Body of pancreas (tissue), 4 donors: ENCODE measurements around the gene OR6C68. TPM values are rescaled to one million over a fixed set of nuclear protein-coding genes. Genes with fewer than 3 reads are reported as not detected.
"Not testable (repeated sequence)": the region's sequence is repeated elsewhere in the genome, so short reads cannot be mapped to it uniquely, and the experiment has no call there.

ENCODE experiments used
- ATAC-seq: fragments of 150-250 bp; one replicate; pipeline ENCODE4 v1.9.1; 2016
- DNase-seq, 4 donors: peaks; one replicate each; pipeline ENCODE4 v3.0.0-alpha.2; 2019
- H3K27ac ChIP-seq, 4 donors: fragments of 200-600 bp; sonication (generic); 1 replicate in 3 of 4; 2 replicates in 1 of 4; pipeline versions ENCODE4 v1.5.1 to v1.6.1; 2016 to 2019; ENCODE audit warnings: mild to moderate bottlenecking in 1 of 4, mixed read lengths in 1 of 4, moderate library complexity in 1 of 4
- H3K27me3 ChIP-seq, 2 donors: fragments of 200-600 bp; sonication (generic); one replicate each; pipeline ENCODE4 v1.6.0; 2016; ENCODE audit warnings: mild to moderate bottlenecking in 1 of 2
- H3K36me3 ChIP-seq, 2 donors: fragments of 200-600 bp; sonication (generic); replicated peaks in 1 of 2; 2 replicates each; pipeline ENCODE4 v1.5.1; 2016; ENCODE audit warnings: low read depth in 2 of 2; ENCODE audit not compliant: insufficient read depth in 1 of 2
- H3K4me1 ChIP-seq: fragments of 200-600 bp; sonication (generic); one replicate; pipeline ENCODE4 v1.6.0; 2016
- H3K4me3 ChIP-seq, 2 donors: fragments of 200-600 bp; sonication (generic); 1 replicate in 1 of 2; 2 replicates in 1 of 2; pipeline ENCODE4 v1.5.1; 2016 to 2019
- H3K9me3 ChIP-seq, 3 donors: fragments of 200-600 bp; sonication (generic); 1 replicate in 2 of 3; 2 replicates in 1 of 3; pipeline ENCODE4 v1.5.1; 2016
- CTCF ChIP-seq, 7 experiments: fragments of 450-650 bp in 4 of 7; fragments of 200-600 bp in 3 of 7; sonication (generic) in 3 of 7; IDR thresholded peaks; one replicate each; pipeline ENCODE4 v1.5.1; 2016 to 2019; ENCODE audit warnings: antibody characterized with exemption in 7 of 7
- POLR2A ChIP-seq, 3 donors: fragments of 450-650 bp; IDR thresholded peaks; one replicate each; pipeline ENCODE4 v1.6.1; 2016; ENCODE audit warnings: antibody characterized with exemption in 3 of 3, mild to moderate bottlenecking in 2 of 3
- WGBS, 2 donors: methylation state at CpG; one replicate each; pipeline ENCODE4 v1.1.5; 2017; 5-methylcytosine and 5-hydroxymethylcytosine counted together
- intact Hi-C: fragments of 100-400 bp; cut with DNase I; formaldehyde crosslinking; loops from one replicate; pipeline ENCODE4 v1.15.1; 2023
- total RNA-seq, 2 donors: library from RNA; depleted of rRNA; stranded (reverse); fragments of >200 nt; gene quantifications; one replicate each; pipeline ENCODE4 v1.1.0, GENCODE V29; 2016

The OR6C68 gene
- total RNA-seq, 2 donors from 2014 or later = not detected

DNA sequence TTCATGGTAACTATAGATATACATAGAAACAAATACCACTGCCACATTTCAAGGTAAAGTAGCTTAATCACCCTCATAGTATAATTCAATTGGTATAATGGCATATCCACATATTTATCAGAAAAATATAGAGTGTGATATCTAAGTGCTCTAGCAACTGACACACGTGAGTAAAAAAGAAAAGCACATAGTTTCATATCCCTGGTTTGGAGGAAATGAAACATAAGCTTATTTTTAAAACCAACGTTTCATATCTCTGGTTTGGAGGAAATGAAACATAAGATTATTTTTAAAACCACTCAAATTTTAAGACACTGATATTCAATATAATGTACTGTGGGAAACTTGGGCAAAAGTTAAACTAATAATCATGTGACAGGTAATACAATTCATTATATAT, 24.3 kb upstream of the OR6C68 start:
- H3K27ac ChIP-seq = no peak overlapping the region
- no peak overlapping the region for H3K4me3 ChIP-seq
- no peaks in the 10 kb centered on the region for H3K36me3 ChIP-seq
- no peak for ATAC-seq
- no peaks in the 10 kb centered on the region for H3K4me1 ChIP-seq
- WGBS, 2 donors = 31 to 33% methylated on average over 2 of the region's 2 CpGs
- peaks cover 0 to 4% (median 0%) of the 10 kb centered on the region in 3 donors for H3K9me3 ChIP-seq
- intact Hi-C loops = no loop called here
- DNase-seq = no peak
- no peak for TF ChIP-seq CTCF (IDR thresholded peaks at IDR 0.05)
- no peak for TF ChIP-seq POLR2A (IDR thresholded peaks at IDR 0.05)
- H3K27me3 ChIP-seq = no peaks in the 10 kb centered on the region

DNA sequence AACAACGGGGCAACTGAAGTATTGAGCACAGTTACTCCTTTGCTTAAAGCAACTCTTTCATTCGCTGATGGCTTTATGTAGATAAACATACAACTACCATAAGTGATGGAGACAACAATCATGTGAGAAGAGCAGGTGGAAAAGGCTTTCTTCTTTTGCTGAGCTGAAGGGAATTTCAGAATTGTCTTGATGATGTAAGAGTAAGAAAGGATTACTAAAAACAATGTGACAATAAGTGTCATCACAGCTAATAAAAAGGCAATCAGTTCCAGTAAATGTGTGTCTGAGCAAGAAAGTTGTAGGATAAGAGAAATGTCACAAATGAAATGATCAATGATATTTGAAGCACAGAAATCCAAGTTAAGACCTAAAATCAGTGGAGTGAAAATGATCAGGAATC, 22.9 kb upstream of the OR6C68 start:
- Histone ChIP-seq H3K27me3 (no peaks in the 10 kb centered on the region), H3K36me3 (no peaks in the 10 kb centered on the region), H3K9me3 (peaks cover 0 to 4% (median 0%) of the 10 kb centered on the region in 3 donors), H3K4me1 (no peaks in the 10 kb centered on the region), H3K4me3 (no peak overlapping the region), H3K27ac (no peak overlapping the region)
- no peak for TF ChIP-seq CTCF (IDR thresholded peaks at IDR 0.05)
- no peak for TF ChIP-seq POLR2A (IDR thresholded peaks at IDR 0.05)
- ATAC-seq (no peak), DNase-seq (no peak)
- WGBS, 2 donors = 66 to 80% methylated on average over 2 of the region's 2 CpGs
- intact Hi-C loops = no loop called here

DNA sequence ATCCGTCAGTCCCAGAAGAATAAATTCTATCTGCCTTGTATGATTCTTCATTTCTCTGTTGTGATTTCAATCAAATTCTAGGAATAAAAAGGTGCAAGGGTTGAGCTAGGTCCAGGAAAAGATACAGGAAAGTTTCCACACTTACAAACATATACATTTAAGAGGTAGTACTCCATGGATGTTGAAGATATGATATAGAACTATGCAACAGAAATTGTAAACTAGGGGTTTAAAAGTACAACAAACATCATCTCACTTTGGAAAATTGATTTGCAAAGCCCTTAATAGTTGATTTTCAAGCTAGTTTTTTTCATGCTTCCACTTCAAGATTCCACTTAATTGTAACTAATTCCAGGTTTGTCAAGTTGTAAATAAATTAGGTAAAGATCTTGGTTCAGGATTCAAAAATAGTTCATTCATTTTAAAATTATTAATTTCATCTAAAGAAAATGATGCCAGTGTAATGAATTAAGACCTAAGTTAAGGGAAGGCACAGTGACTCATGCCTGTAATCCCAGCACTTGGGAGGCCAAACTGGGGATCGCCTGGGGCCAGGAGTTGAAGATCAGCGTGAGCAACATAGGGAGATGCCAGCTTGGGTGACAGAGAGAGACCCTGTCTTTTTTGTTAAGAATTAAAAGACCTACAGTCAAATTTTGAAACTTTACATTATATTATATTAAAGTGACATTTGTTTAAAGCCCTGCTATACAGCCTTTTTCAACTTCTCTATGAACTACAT, 21.9 kb upstream of the OR6C68 start, which contains the start of gene OR6C70:
TSS of gene OR6C70 (minus strand) at position 51 of the 742 bp plus-strand sequence. CDS start at position 51, 0 bp downstream.
- no peak within 1 kb of the TSS for H3K4me3 ChIP-seq
- H3K4me1 ChIP-seq = no peaks in the 10 kb centered on the region
- H3K27me3 ChIP-seq = no peaks in the 10 kb centered on the region
- WGBS, 2 donors = 90 to 91% methylated on average over 3 of the region's 3 CpGs
- no peaks in the 10 kb centered on the region for H3K9me3 ChIP-seq
- DNase-seq = no peak
- no peaks in the 10 kb centered on the region for H3K36me3 ChIP-seq
- ATAC-seq = no peak
- intact Hi-C loops = no loop called here
- no peak within 1 kb of the TSS for H3K27ac ChIP-seq
- TF ChIP-seq POLR2A (IDR thresholded peaks at IDR 0.05) (no peak), CTCF (IDR thresholded peaks at IDR 0.05) (no peak)

DNA sequence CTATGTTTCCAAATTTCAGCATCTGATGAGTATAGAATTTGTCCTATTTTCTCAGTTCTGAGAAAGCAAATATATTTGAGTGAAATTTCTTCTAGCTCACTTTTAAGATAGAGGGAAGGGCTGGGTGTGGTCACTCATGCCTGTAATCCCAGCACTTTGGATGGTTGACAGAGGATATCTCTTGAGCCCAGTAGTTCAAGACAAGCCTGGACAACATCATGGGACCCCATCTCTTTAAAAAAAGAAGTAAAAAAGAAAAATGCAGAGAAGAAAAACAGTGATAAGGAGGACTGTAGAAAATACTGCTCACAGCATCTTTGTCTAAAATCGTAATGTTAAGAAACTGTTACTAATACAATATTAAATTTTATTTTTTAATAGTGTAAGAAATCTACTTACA, 19.9 kb upstream of the OR6C68 start:
- ATAC-seq = no peak
- TF ChIP-seq POLR2A (IDR thresholded peaks at IDR 0.05) = no peak
- TF ChIP-seq CTCF (IDR thresholded peaks at IDR 0.05) = no peak
- no peaks in the 10 kb centered on the region for H3K4me1 ChIP-seq

GRCh38 chr12:55479136-55479535, 13.0 kb upstream of the OR6C68 start:
- 95% methylated on average over 6 of the region's 29 CpGs; no CpG with 5 or more reads in 1 of the 2 donors for WGBS, 2 donors
- DNase-seq, H3K9me3 ChIP-seq, H3K4me1 ChIP-seq, H3K27ac ChIP-seq, H3K27me3 ChIP-seq, H3K4me3 ChIP-seq, intact Hi-C loops, H3K36me3 ChIP-seq, ATAC-seq: not testable (repeated sequence)

More for the DNA sequence above, 19.9 kb upstream of the OR6C68 start:
- Histone ChIP-seq H3K36me3 (no peaks in the 10 kb centered on the region), H3K4me3 (no peak overlapping the region), H3K27ac (no peak overlapping the region), H3K27me3 (no peaks in the 10 kb centered on the region), H3K9me3 (no peaks in the 10 kb centered on the region)
- DNase-seq = no peak
- WGBS, 2 donors = 88 to 94% methylated on average over 1 of the region's 1 CpG
- intact Hi-C loops = no loop called here

- whole genome bisulfite sequencing, 2 donors = 76 to 81% methylated on average over 9 to 11 of the region's 13 CpGs
- ATAC-seq, H3K27ac ChIP-seq, H3K4me1 ChIP-seq, intact Hi-C loops, H3K36me3 ChIP-seq, H3K4me3 ChIP-seq, H3K9me3 ChIP-seq, H3K27me3 ChIP-seq, DNase-seq: not testable (repeated sequence)
Observed at GRCh38 chr12:55484284-55484683, 7.9 kb upstream of the OR6C68 start.
